ENCODE data around the gene ZNF77. TPM values are rescaled to one million over a fixed set of nuclear protein-coding genes. Genes with fewer than 3 reads are reported as not detected.
"Not testable (repeated sequence)": the region's sequence is repeated elsewhere in the genome, so short reads cannot be mapped to it uniquely, and the experiment has no call there.

ZNF77 gene
- total RNA-seq, 1 experiment from 2014 or later: 5.0 TPM

GRCh38 chr19:2900296-2901252 lies 44.2 kb downstream of the ZNF77 start, which contains the start of gene ZNF57:
Gene ZNF57, plus strand, starts transcription at chr19:2900928. Its CDS starts 118 bp downstream, at chr19:2901046.
- no peaks in the 10 kb centered on the region for H3K36me3 ChIP-seq
- peak within 1 kb of the TSS; percentile 79 for H3K4me3 ChIP-seq
- DNase-seq: peak; percentile 98
- no peaks in the 10 kb centered on the region for H3K27me3 ChIP-seq
- no peaks in the 10 kb centered on the region for H3K9me3 ChIP-seq

- Histone ChIP-seq H3K9me3 (no peaks in the 10 kb centered on the region), H3K36me3 (no peaks in the 10 kb centered on the region), H3K4me3 (no peak overlapping the region), H3K27me3 (no peaks in the 10 kb centered on the region)
- no peak for DNase-seq
These were observed 48.1 kb downstream of the ZNF77 start for GRCh38 chr19:2896694-2897093.

GRCh38 chr19:2890531-2890930 lies 54.2 kb downstream of the ZNF77 start:
- H3K4me3 ChIP-seq, H3K9me3 ChIP-seq, H3K27me3 ChIP-seq, DNase-seq, H3K36me3 ChIP-seq: not testable (repeated sequence)

- Histone ChIP-seq H3K36me3 (no peaks in the 10 kb centered on the region), H3K9me3 (no peaks in the 10 kb centered on the region), H3K27me3 (no peaks in the 10 kb centered on the region), H3K4me3 (no peak overlapping the region)
- no peak for DNase-seq
These were observed 56.0 kb downstream of the ZNF77 start for GRCh38 chr19:2888731-2889224.

GRCh38 chr19:2887391-2887914 lies 57.3 kb downstream of the ZNF77 start:
- Histone ChIP-seq H3K9me3 (no peaks in the 10 kb centered on the region), H3K4me3 (no peak overlapping the region), H3K27me3 (no peaks in the 10 kb centered on the region), H3K36me3 (no peaks in the 10 kb centered on the region)
- DNase-seq: no peak

GRCh38 chr19:2885736-2886135 lies 59.0 kb downstream of the ZNF77 start:
- Histone ChIP-seq H3K4me3 (no peak overlapping the region), H3K9me3 (no peaks in the 10 kb centered on the region), H3K27me3 (no peaks in the 10 kb centered on the region), H3K36me3 (no peaks in the 10 kb centered on the region)
- DNase-seq: no peak

- Histone ChIP-seq H3K9me3 (no peaks in the 10 kb centered on the region), H3K4me3 (no peak overlapping the region)
- no peak for DNase-seq
These were observed 60.9 kb downstream of the ZNF77 start for GRCh38 chr19:2883686-2884439.

More at GRCh38 chr19:2883686-2884439, 60.9 kb downstream of the ZNF77 start:
- Histone ChIP-seq H3K36me3 (no peaks in the 10 kb centered on the region), H3K27me3 (no peaks in the 10 kb centered on the region)

Other genes with a start within 250 kb of the ZNF77 start
- 0.20 TPM in 1 of 2 replicates, not detected in the other for gene GNG7, start 242.3 kb downstream of the ZNF77 start, total RNA-seq (2014; rRNA removed; shearing (Covaris generic); ENCODE audit: low replicate concordance)
- gene DIRAS1, start 223.6 kb downstream of the ZNF77 start, total RNA-seq (2014; rRNA removed; shearing (Covaris generic); ENCODE audit: low replicate concordance): 8.9 and 11.6 TPM in 2 replicates
- 36.4 and 42.7 TPM in 2 replicates for gene SLC39A3, start 205.0 kb downstream of the ZNF77 start, total RNA-seq (2014; rRNA removed; shearing (Covaris generic); ENCODE audit: low replicate concordance)
- gene SGTA, start 161.7 kb downstream of the ZNF77 start, total RNA-seq (2014; rRNA removed; shearing (Covaris generic); ENCODE audit: low replicate concordance): 68.4 and 87.7 TPM in 2 replicates
- 127 and 179 TPM in 2 replicates for gene THOP1, start 159.5 kb downstream of the ZNF77 start, total RNA-seq (2014; rRNA removed; shearing (Covaris generic); ENCODE audit: low replicate concordance)
- gene ZNF554, start 125.1 kb downstream of the ZNF77 start, total RNA-seq (2014; rRNA removed; shearing (Covaris generic); ENCODE audit: low replicate concordance): 1.2 and 2.4 TPM in 2 replicates
- 0.92 and 4.5 TPM in 2 replicates for gene ZNF555, start 103.5 kb downstream of the ZNF77 start, total RNA-seq (2014; rRNA removed; shearing (Covaris generic); ENCODE audit: low replicate concordance)
- gene ZNF556, start 77.6 kb downstream of the ZNF77 start, total RNA-seq (2014; rRNA removed; shearing (Covaris generic); ENCODE audit: low replicate concordance): 0.07 and 0.13 TPM in 2 replicates
- 2.2 and 3.3 TPM in 2 replicates for gene ZNF57, start 44.0 kb downstream of the ZNF77 start, total RNA-seq (2014; rRNA removed; shearing (Covaris generic); ENCODE audit: low replicate concordance)
- not detected in 2 replicates for gene TLE6, start 32.6 kb upstream of the ZNF77 start, total RNA-seq (2014; rRNA removed; shearing (Covaris generic); ENCODE audit: low replicate concordance)
- gene TLE2, start 84.3 kb upstream of the ZNF77 start, total RNA-seq (2014; rRNA removed; shearing (Covaris generic); ENCODE audit: low replicate concordance): 1.5 and 4.1 TPM in 2 replicates
- gene TLE5, start 117.5 kb upstream of the ZNF77 start, total RNA-seq (2014; rRNA removed; shearing (Covaris generic); ENCODE audit: low replicate concordance): 165 and 217 TPM in 2 replicates
- 29.7 and 46.0 TPM in 2 replicates for gene GNA11, start 149.4 kb upstream of the ZNF77 start, total RNA-seq (2014; rRNA removed; shearing (Covaris generic); ENCODE audit: low replicate concordance)
- gene GNA15, start 191.1 kb upstream of the ZNF77 start, total RNA-seq (2014; rRNA removed; shearing (Covaris generic); ENCODE audit: low replicate concordance): not detected in 2 replicates
- not detected in 2 replicates for gene S1PR4, start 233.8 kb upstream of the ZNF77 start, total RNA-seq (2014; rRNA removed; shearing (Covaris generic); ENCODE audit: low replicate concordance)
- gene NCLN, start 241.0 kb upstream of the ZNF77 start, total RNA-seq (2014; rRNA removed; shearing (Covaris generic); ENCODE audit: low replicate concordance): 55.6 and 68.5 TPM in 2 replicates